ENCODE measurements around the gene FGD2. TPM values are rescaled to one million over a fixed set of nuclear protein-coding genes. Genes with fewer than 3 reads are reported as not detected.

FGD2 gene
- total and polyA plus RNA-seq, 9 of the 15 experiments (the other 6 are each of a cell fraction or from before 2014, with no cell fraction given): 0.09 TPM; not detected in 8

GRCh38 chr6:37047689-37048402, 42.4 kb downstream of the FGD2 start (continued):
- TF ChIP-seq ADNP (tag; IDR thresholded peaks at IDR 0.05): peak; percentile 95
- TF ChIP-seq ZC3H4 (CRISPR knock-in tag; IDR thresholded peaks at IDR 0.05; ENCODE audit: borderline replicate concordance): no peak
- TF ChIP-seq MLX (CRISPR knock-in tag; conservative IDR thresholded peaks at IDR 0.05): 0 out of 4 replicates have a peak, but pooled peaks of 1 of the 2 experiments have one; percentile 17
- peak in 1 of 2 experiments; percentile 29 for TF ChIP-seq E2F6 (IDR thresholded peaks at IDR 0.05; ENCODE audit: borderline replicate concordance in 1 of 2, extremely low read depth in 1 of 2, insufficient read depth in 1 of 2, insufficient read length in 1 of 2, low read depth in 1 of 2, low read length in 1 of 2, poor library complexity in 1 of 2, severe bottlenecking in 1 of 2)
- TF ChIP-seq PTBP1 (IDR thresholded peaks at IDR 0.05; ENCODE audit: low read depth, low read length): 0 out of 2 replicates have a peak, but pooled peaks have one; percentile 34
- TF ChIP-seq POLR2G (IDR thresholded peaks at IDR 0.05; ENCODE audit: low read depth, low read length): no peak
- TF ChIP-seq, protein P1, sequence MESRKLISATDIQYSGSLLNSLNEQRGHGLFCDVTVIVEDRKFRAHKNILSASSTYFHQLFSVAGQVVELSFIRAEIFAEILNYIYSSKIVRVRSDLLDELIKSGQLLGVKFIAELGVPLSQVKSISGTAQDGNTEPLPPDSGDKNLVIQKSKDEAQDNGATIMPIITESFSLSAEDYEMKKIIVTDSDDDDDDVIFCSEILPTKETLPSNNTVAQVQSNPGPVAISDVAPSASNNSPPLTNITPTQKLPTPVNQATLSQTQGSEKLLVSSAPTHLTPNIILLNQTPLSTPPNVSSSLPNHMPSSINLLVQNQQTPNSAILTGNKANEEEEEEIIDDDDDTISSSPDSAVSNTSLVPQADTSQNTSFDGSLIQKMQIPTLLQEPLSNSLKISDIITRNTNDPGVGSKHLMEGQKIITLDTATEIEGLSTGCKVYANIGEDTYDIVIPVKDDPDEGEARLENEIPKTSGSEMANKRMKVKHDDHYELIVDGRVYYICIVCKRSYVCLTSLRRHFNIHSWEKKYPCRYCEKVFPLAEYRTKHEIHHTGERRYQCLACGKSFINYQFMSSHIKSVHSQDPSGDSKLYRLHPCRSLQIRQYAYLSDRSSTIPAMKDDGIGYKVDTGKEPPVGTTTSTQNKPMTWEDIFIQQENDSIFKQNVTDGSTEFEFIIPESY (CRISPR knock-in tag; IDR thresholded peaks at IDR 0.05): peak; percentile 74; the same call in 1 of the 2 replicates
- TF ChIP-seq, protein P2, sequence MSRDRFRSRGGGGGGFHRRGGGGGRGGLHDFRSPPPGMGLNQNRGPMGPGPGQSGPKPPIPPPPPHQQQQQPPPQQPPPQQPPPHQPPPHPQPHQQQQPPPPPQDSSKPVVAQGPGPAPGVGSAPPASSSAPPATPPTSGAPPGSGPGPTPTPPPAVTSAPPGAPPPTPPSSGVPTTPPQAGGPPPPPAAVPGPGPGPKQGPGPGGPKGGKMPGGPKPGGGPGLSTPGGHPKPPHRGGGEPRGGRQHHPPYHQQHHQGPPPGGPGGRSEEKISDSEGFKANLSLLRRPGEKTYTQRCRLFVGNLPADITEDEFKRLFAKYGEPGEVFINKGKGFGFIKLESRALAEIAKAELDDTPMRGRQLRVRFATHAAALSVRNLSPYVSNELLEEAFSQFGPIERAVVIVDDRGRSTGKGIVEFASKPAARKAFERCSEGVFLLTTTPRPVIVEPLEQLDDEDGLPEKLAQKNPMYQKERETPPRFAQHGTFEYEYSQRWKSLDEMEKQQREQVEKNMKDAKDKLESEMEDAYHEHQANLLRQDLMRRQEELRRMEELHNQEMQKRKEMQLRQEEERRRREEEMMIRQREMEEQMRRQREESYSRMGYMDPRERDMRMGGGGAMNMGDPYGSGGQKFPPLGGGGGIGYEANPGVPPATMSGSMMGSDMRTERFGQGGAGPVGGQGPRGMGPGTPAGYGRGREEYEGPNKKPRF (IDR thresholded peaks at IDR 0.05; ENCODE audit: low read depth, low read length): no peak
- no peak for TF ChIP-seq ELF4 (CRISPR knock-in tag; IDR thresholded peaks at IDR 0.05)
- peak; percentile 58 for TF ChIP-seq RBM39 (optimal IDR thresholded peaks at IDR 0.05; ENCODE audit: low read depth, low read length)
- 0 out of 2 replicates have a peak, but pooled peaks have one; percentile 51 for TF ChIP-seq PPARD (CRISPR knock-in tag; IDR thresholded peaks at IDR 0.05)
- no peak for TF ChIP-seq SNAPC5 (CRISPR knock-in tag; IDR thresholded peaks at IDR 0.05)
- TF ChIP-seq SMC3 (conservative IDR thresholded peaks at IDR 0.05; ENCODE audit: insufficient read depth, low read depth, low read length): no peak
- TF ChIP-seq ZNF57 (CRISPR knock-in tag; IDR thresholded peaks at IDR 0.05): 0 out of 2 replicates have a peak, but pooled peaks have one; percentile 44
- TF ChIP-seq RCOR1 (IDR thresholded peaks at IDR 0.05; ENCODE audit: borderline replicate concordance in 1 of 2, low read depth in 2 of 2, low read length in 2 of 2): peak in 1 of 2 experiments; percentile 77; a peak in 2 of 4 replicates
- TF ChIP-seq RBM25 (IDR thresholded peaks at IDR 0.05; ENCODE audit: low read depth, low read length, severe bottlenecking): peak; percentile 98
- peak; percentile 63; the same call in 1 of the 2 replicates for TF ChIP-seq HDGF (IDR thresholded peaks at IDR 0.05)
- TF ChIP-seq HMGN3 (IDR thresholded peaks at IDR 0.05; ENCODE audit: borderline replicate concordance, extremely low read depth, insufficient read length, low read depth, low read length): no peak
